WTC11 (cell line): Measurements from ENCODE around the gene CEP170B.

Source experiments
- AFF4 ChIP-seq: sonication (generic); formaldehyde crosslinking; IDR thresholded peaks from 2 replicates; pipeline ENCODE4 v1.8.1; 2023; ENCODE audit warnings: mild to moderate bottlenecking, missing genetic modification reagents, borderline replicate concordance
- CTCF ChIP-seq: fragments of 200-600 bp; IDR thresholded peaks from 2 replicates; pipeline ENCODE4 v1.8.0; 2022; ENCODE audit warnings: antibody characterized with exemption
- IRF2 ChIP-seq: sonication (generic); formaldehyde crosslinking; IDR thresholded peaks from 2 replicates; pipeline ENCODE4 v1.8.0; 2022; ENCODE audit warnings: low read depth, missing genetic modification reagents, borderline replicate concordance
- NR3C1 ChIP-seq: sonication (generic); formaldehyde crosslinking; conservative IDR thresholded peaks from 2 replicates; pipeline ENCODE4 v1.8.1; 2023; ENCODE audit warnings: low read depth, mild to moderate bottlenecking, missing genetic modification reagents
- RELA ChIP-seq: sonication (generic); formaldehyde crosslinking; IDR thresholded peaks from 2 replicates; pipeline ENCODE4 v1.8.1; 2022; ENCODE audit warnings: missing genetic modification reagents, mild to moderate bottlenecking, borderline replicate concordance
- SOX15 ChIP-seq: fragments of 250-450 bp; sonication (Bioruptor Pico); IDR thresholded peaks from 2 replicates; pipeline ENCODE4 v1.9.0; 2021; ENCODE audit warnings: mild to moderate bottlenecking
- SP1 ChIP-seq: sonication (generic); formaldehyde crosslinking; conservative IDR thresholded peaks from 2 replicates; pipeline ENCODE4 v1.8.1; 2022; ENCODE audit warnings: missing genetic modification reagents
- TCF7 ChIP-seq: sonication (generic); formaldehyde crosslinking; IDR thresholded peaks from 2 replicates; pipeline ENCODE4 v1.8.0; 2022; ENCODE audit warnings: mild to moderate bottlenecking, low read depth, missing genetic modification reagents, moderate library complexity
- TEAD4 ChIP-seq: sonication (generic); formaldehyde crosslinking; IDR thresholded peaks from 2 replicates; pipeline ENCODE4 v1.8.0; 2022; ENCODE audit warnings: mild to moderate bottlenecking, missing genetic modification reagents
- ZNF232 ChIP-seq: sonication (generic); formaldehyde crosslinking; IDR thresholded peaks from 2 replicates; pipeline ENCODE4 v1.8.0; 2022; ENCODE audit warnings: mild to moderate bottlenecking, missing genetic modification reagents
- ZNF281 ChIP-seq: sonication (generic); formaldehyde crosslinking; IDR thresholded peaks from 2 replicates; pipeline ENCODE4 v1.8.0; 2023; ENCODE audit warnings: mild to moderate bottlenecking, missing genetic modification reagents
- ZSCAN18 ChIP-seq: fragments of 250-450 bp; sonication (Bioruptor Pico); IDR thresholded peaks from 2 replicates; pipeline ENCODE4 v2.1.2; 2022; ENCODE audit warnings: mild to moderate bottlenecking, moderate library complexity

GRCh38 chr14:104893435-104894207, 28.6 kb downstream of the CEP170B start:
- no peak for TF ChIP-seq CTCF
- TF ChIP-seq TEAD4 (CRISPR knock-in tag): no peak
- TF ChIP-seq TCF7: no peak
- TF ChIP-seq SOX15 (CRISPR knock-in tag): no peak
- TF ChIP-seq NR3C1 (CRISPR knock-in tag): no peak
- TF ChIP-seq SP1 (CRISPR knock-in tag): no peak
- no peak for TF ChIP-seq RELA (CRISPR knock-in tag)
- no peak for TF ChIP-seq IRF2 (CRISPR knock-in tag)
- no peak for TF ChIP-seq ZSCAN18 (CRISPR knock-in tag)
- no peak for TF ChIP-seq ZNF281
- no peak for TF ChIP-seq ZNF232 (CRISPR knock-in tag)
- TF ChIP-seq AFF4: no peak
